Testis (tissue), 3 donors: ENCODE results near the gene LAPTM4A. TPM values are rescaled to one million over a fixed set of nuclear protein-coding genes. Genes with fewer than 3 reads are reported as not detected.

Experiments
- DNase-seq: peaks from one replicate; pipeline ENCODE4 v3.0.0-alpha.2; 2019
- H3K27ac ChIP-seq, 2 donors: fragments of 200-600 bp; sonication (generic); one replicate each; pipeline ENCODE4 v1.5.1; 2019
- H3K27me3 ChIP-seq: fragments of 200-600 bp; sonication (generic); one replicate; pipeline ENCODE4 v1.5.1; 2019
- H3K36me3 ChIP-seq: fragments of 200-600 bp; sonication (generic); one replicate; pipeline ENCODE4 v1.5.1; 2017; ENCODE audit warnings: low read depth; ENCODE audit errors: missing control alignments
- H3K4me1 ChIP-seq: fragments of 200-600 bp; sonication (generic); one replicate; pipeline ENCODE4 v1.5.1; 2019
- H3K4me3 ChIP-seq, 2 donors: fragments of 200-600 bp; sonication (generic); one replicate each; pipeline ENCODE4 v1.5.1; 2017 to 2019
- H3K9me3 ChIP-seq: fragments of 200-600 bp; sonication (generic); one replicate; pipeline ENCODE4 v1.5.1; 2017
- CTCF ChIP-seq, 3 experiments: fragments of 450-650 bp in 2 of 3; fragments of 200-600 bp in 1 of 3; sonication (generic) in 1 of 3; IDR thresholded peaks; one replicate each; pipeline ENCODE4 v1.5.1; 2016 to 2019; ENCODE audit warnings: antibody characterized with exemption in 3 of 3, mild to moderate bottlenecking in 2 of 3, moderate library complexity in 1 of 3
- POLR2A ChIP-seq: fragments of 450-650 bp; IDR thresholded peaks from one replicate; pipeline ENCODE4 v1.6.1; 2017; ENCODE audit warnings: antibody characterized with exemption, mild to moderate bottlenecking, moderate library complexity
- WGBS, 2 donors: methylation state at CpG; one replicate each; pipeline ENCODE4 v1.1.5; 2018; 5-methylcytosine and 5-hydroxymethylcytosine counted together
- intact Hi-C: fragments of 100-400 bp; cut with DNase I; formaldehyde crosslinking; loops from one replicate; pipeline ENCODE4 v1.15.1; 2023; ENCODE audit warnings: low total_unique reads
- polyA plus RNA-seq: library from polyadenylated mRNA; stranded (reverse); fragments of 350-450 nt; fragmentation: Illumina TruSeq; extraction: RNeasy Lipid Tissue Mini Kit (QIAGEN cat#74804); gene quantifications from one replicate; pipeline ENCODE4 v1.2.3, GENCODE V29; 2014; ENCODE audit warnings: low read depth, low replicate concordance; ENCODE audit not compliant: insufficient read depth
- total RNA-seq, 2 donors: library from RNA; depleted of rRNA; stranded (reverse); fragments of >200 nt; gene quantifications; one replicate each; pipeline ENCODE4 v1.2.3, GENCODE V29; 2016

Gene LAPTM4A
- total and polyA plus RNA-seq, 3 donors from 2014 or later = 331 to 712 (median 431) TPM

- Histone ChIP-seq H3K36me3 (no peaks in the 10 kb centered on the region), H3K27ac (no peak overlapping the region), H3K9me3 (no peaks in the 10 kb centered on the region), H3K4me1 (peaks cover 16% of the 10 kb centered on the region), H3K4me3 (no peak overlapping the region), H3K27me3 (no peaks in the 10 kb centered on the region)
- TF ChIP-seq POLR2A (no peak), CTCF (IDR thresholded peaks at IDR 0.05) (no peak)
- 90 to 94% methylated on average over 1 of the region's 1 CpG for WGBS, 2 donors
- DNase-seq = no peak
- intact Hi-C loops = loop anchor here (10.0 kb wide), 1 partner anchor 131 kb away; no protein-coding TSS in a partner anchor
These were observed 44.0 kb upstream of the LAPTM4A start for GRCh38 chr2:20095469-20095868.

- no peak for DNase-seq
- H3K27ac ChIP-seq = no peak overlapping the region
- no peaks in the 10 kb centered on the region for H3K9me3 ChIP-seq
- H3K36me3 ChIP-seq = no peaks in the 10 kb centered on the region
- H3K4me3 ChIP-seq = no peak overlapping the region
- H3K27me3 ChIP-seq = no peaks in the 10 kb centered on the region
- intact Hi-C loops = loop anchor here (5.0 to 10.0 kb wide), 2 partner anchors 83 to 130 kb away; partner anchors contain the start of gene MATN3
- peaks cover 16% of the 10 kb centered on the region for H3K4me1 ChIP-seq
- TF ChIP-seq CTCF (IDR thresholded peaks at IDR 0.05) = no peak
- no peak for TF ChIP-seq POLR2A
These were observed 43.5 kb upstream of the LAPTM4A start for GRCh38 chr2:20094955-20095354.

GRCh38 chr2:20094142-20094755 is 42.8 kb upstream of the LAPTM4A start:
- TF ChIP-seq POLR2A (no peak), CTCF (IDR thresholded peaks at IDR 0.05) (no peak)
- no peak for DNase-seq
- WGBS, 2 donors = 79 to 80% methylated on average over 2 to 5 of the region's 5 CpGs
- no peak overlapping the region for H3K27ac ChIP-seq
- H3K36me3 ChIP-seq = no peaks in the 10 kb centered on the region
- H3K9me3 ChIP-seq = no peaks in the 10 kb centered on the region
- peaks cover 22% of the 10 kb centered on the region for H3K4me1 ChIP-seq
- no peaks in the 10 kb centered on the region for H3K27me3 ChIP-seq
- intact Hi-C loops = loop anchor here (5.0 to 10.0 kb wide), 2 partner anchors 82 to 129 kb away; partner anchors contain the start of gene MATN3
- no peak overlapping the region for H3K4me3 ChIP-seq

GRCh38 chr2:20093263-20094141 is 42.1 kb upstream of the LAPTM4A start:
- H3K27me3 ChIP-seq = no peaks in the 10 kb centered on the region
- H3K4me3 ChIP-seq = no peak overlapping the region
- TF ChIP-seq CTCF (IDR thresholded peaks at IDR 0.05) (peak in 2 of 3 experiments; percentile 58 to 63), POLR2A (no peak)
- H3K4me1 ChIP-seq = peaks cover 21% of the 10 kb centered on the region
- peak; percentile 84 for DNase-seq
- no peaks in the 10 kb centered on the region for H3K9me3 ChIP-seq
- H3K36me3 ChIP-seq = no peaks in the 10 kb centered on the region
- WGBS, 2 donors = 46 to 55% methylated on average over 11 of the region's 11 CpGs
- intact Hi-C loops = loop anchor here (5.0 to 10.0 kb wide), 2 partner anchors 81 to 129 kb away; partner anchors contain the start of gene MATN3
- H3K27ac ChIP-seq = no peak overlapping the region
